Measurements from ENCODE around the gene HNMT.
"Not testable (repeated sequence)": the region's sequence is repeated elsewhere in the genome, so short reads cannot be mapped to it uniquely, and the experiment has no call there.

HNMT gene

DNA sequence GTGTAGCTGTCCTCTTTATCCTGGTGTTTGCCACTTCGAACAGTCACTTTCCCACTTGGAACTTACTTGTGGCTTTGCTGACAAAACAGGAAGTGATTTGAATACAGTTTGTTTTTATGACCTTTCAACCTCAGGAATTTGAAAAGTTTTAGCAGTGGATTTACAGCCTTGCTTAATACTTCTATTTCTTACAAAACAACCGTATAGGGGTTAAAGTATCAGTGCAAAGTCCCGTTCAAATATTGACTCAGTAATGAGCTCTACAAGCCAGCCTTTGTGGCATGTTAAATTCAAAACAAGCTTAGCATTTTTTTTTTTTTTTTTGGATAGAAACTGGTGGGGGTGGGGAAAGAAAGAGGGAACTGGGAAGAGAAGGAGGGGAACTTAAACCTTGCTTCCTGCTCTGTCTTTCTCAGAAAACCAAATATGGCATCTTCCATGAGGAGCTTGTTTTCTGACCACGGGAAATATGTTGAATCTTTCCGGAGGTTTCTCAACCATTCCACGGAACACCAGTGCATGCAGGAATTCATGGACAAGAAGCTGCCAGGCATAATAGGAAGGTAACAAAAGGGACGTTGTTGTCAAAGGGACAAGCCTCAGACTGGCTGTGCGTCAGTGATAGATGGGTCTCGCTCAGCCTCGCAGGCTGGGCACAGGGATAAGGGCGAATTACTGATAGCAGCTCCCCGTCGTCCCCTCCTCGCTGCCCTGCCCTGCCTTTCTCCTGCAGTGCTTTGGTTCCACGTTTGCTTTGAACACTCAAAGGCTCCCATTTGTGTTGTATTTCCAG, at the start of gene HNMT:
HNMT (plus strand) TSS at position 408 of the 793 bp plus-strand sequence; CDS start at position 427, 19 bp downstream.
- DNase-seq (ENCODE audit: low read depth in 3 of 3, low spot score in 1 of 3): no peak

DNA sequence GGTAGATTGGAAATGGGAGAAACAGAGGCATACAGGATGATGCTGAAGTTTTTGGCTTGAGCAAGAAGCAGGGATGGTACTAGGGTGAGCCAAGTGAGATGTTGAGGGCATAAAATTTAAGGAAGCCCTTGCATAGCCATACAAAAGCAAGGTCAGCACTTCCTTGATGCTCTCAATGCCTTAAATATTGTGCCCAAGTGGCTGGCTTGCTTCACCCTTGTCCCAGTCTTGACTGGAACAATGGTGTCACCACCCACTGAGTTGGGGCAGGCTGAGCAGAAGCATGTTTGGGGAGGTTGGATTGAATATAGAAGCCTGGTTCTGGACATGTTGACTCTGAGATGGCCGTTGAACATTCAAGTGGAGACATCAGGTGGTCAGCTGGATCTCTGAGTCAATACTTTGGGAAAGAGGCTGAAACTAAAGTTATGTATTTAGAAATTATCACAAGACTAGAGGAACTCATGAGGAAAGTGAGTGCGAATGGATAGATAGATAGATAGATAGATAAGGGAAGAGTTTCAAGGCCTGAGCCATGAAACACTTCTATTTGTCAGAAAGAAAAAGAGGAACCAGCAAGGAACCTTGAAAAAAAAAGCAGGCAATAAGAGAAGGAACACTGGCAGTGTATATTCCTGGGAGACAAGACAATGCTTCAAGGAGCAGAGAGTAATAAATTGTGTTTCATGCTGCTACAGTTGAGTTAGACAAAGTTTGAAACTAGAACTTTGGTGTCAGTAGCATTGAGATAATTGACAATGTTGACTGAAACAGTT, 43.0 kb upstream of the HNMT start:
- no peak for DNase-seq (ENCODE audit: low read depth in 3 of 3, low spot score in 1 of 3)

DNA sequence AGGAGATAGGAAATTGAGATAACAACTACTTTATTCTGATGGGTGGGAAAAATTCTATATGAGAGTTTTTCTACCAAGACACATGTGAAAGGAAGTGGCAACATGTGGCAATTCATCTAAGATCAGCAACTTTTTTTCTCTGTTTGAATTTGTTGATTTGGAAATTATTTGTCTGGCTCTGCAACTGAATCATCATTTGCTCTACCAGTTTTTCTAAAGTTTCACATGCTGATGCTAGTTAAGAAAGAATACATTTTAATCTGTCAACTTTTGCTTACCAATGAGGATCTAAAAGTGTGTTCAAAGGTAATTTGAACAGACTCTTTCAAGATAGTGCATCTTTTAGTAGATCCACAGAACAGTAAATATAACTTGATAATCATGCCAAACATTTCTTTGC, 42.1 kb upstream of the HNMT start:
- DNase-seq (ENCODE audit: low read depth in 3 of 3, low spot score in 1 of 3): not testable (repeated sequence)

DNA sequence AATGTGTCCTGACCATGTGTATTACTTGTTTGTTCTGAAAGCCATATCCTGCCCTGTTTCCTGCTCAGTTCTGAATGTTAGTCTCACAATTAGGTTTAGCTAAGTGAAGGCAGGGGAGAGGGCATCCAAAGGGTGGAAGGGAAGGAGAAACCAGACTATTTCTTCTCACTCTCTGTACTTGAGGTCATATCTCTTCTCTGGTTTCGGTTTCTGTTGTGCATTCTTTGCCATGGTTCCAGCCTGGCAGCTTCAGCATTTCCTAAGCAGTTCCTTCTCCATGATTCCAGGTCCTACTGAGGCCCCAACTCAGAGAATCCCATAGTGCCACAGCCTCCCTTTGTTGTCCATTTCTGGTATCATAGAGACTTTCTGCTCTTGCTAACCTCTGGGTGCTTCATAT, 40.3 kb upstream of the HNMT start:
- no peak for DNase-seq (ENCODE audit: low read depth in 3 of 3, low spot score in 1 of 3)

DNA sequence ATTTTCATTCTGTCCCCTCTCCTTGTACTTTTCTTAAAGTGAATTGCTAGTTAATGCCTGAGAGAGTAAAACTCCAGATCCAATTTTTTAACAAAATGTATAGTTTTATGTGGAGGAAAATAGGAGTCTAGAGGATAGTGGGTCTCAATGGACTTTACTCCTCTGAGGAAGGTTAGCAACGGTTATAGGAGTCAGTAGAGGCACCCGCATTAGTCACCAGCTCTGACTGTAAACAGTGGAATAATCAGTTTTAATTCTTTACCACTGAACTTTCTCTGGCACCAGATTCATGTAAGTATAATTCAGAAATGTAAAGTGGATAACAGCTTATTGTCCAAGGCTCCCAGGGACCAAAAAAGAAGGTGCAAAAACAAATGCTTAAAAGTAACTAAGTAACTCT, 38.7 kb upstream of the HNMT start:
- no peak for DNase-seq (ENCODE audit: low read depth in 3 of 3, low spot score in 1 of 3)

DNA sequence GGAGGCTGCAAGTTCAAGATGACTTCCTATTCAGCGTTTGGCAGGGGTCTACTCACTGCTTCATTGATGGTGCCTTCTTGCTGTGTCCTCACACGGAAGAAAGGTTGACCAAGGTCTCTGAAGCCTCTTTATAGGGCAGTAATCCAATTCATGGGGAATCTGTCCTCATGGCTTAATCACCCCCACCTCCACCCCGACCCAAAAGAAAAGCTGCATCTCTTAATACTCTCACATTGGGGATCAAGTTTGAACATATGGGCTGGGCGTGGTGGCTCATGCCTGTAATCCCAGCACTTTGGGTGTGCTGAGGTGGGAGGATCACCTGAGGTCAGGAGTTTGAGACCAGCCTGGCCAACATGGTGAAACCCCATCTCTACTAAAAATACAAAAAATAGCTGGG, 36.4 kb upstream of the HNMT start:
- no peak for DNase-seq (ENCODE audit: low read depth in 3 of 3, low spot score in 1 of 3)

DNA sequence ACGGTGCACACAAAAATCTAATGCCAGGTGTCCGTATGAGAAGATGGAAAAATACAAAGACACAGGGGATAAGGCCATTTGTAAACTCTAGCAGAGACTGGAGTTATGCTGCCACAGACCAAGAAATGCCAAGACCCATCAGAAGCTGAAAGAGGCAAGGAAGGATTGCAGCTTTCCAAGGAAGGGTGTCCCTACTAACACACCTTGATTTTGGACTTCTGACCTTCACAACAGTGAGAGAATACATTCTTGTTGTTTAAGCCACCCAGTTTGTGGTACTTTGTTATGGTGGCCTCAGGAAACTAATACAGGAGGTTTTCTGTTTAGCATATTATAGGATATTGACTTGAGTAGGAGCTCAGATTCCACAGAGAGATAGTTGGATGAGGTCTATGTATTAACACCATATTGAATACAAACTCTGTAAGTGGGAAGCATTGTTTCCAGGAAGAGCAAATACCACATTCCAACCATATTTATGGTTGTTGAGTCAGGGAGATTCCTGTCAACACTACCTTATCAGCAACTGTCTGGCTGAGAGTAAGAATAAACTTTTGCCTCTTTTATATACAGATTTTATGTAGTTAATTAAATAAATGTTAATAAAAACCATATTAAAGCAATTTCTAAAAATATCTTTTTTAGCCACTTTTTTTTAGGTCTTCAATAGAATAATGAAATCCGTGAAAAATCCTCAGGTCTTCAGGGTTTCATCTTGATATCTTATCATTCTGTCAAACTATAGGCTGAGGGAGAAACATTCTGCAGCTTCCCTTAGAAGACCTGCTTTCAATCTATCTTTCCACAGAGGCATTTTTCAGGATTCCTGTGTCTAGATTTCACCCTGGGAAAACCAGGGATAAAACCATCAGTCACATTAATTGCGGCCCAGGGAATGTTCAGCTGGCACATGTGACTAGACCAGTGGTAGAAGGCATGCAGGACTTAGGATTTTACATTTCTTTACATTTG, 35.4 kb upstream of the HNMT start:
- no peak for DNase-seq (ENCODE audit: low read depth in 3 of 3, low spot score in 1 of 3)

DNA sequence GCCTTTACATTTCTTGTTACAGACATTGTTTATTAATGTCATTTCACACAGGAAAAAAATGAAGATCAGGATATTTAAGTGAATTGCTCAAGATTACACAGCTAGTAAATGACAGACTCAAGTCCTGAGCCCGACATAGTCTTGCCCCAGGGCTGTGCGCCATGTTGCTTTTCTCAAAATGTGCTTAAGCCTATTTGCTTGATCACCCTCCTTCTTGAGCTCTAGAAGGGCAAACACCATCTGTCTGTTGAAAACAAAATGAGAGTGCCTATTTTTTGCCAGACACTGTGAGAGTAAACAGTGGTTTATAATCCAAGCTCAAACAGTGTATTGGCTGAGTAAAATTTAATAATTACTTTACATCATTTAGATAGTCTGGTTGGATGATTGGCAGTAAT, 34.8 kb upstream of the HNMT start:
- no peak for DNase-seq (ENCODE audit: low read depth in 3 of 3, low spot score in 1 of 3)

DNA sequence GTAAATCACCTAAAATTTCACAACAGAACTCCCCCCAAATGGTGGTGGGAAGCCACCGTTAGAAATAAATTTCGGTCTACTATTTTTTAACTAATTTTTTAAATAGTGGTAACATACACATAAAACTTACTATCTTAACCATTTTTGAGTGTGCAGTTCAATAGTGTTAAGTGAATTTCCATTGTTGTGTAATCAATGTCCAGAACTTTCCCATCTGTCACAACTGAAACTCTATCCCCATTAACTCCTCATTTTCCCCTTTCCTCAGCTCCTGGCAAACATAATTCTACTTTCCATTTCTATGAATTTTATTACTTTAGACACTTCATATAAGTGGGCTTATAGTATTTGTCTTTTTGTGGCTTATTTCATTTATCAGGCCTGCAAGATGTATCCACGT, 34.1 kb upstream of the HNMT start:
- DNase-seq (ENCODE audit: low read depth in 3 of 3, low spot score in 1 of 3): no peak

DNA sequence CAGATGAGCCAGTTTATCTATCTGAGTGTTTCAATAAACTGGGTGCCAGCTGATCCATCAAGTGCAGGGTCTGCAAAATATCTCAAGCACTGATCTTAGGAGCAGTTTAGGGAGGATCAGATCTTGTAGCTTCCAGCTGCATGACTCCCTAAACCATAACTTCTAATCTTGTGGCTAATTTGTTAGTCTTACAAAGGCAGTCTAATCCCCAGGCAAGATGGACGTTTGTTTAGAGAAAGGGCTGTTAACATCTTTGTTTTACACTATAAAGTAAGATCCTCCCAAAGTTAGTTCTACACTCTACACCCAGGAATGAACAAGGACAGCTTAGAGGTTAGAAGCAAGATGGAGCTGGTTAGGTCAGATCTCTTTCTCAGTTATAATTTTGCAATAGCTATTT, 28.7 kb upstream of the HNMT start:
- no peak for DNase-seq (ENCODE audit: low read depth in 3 of 3, low spot score in 1 of 3)

DNA sequence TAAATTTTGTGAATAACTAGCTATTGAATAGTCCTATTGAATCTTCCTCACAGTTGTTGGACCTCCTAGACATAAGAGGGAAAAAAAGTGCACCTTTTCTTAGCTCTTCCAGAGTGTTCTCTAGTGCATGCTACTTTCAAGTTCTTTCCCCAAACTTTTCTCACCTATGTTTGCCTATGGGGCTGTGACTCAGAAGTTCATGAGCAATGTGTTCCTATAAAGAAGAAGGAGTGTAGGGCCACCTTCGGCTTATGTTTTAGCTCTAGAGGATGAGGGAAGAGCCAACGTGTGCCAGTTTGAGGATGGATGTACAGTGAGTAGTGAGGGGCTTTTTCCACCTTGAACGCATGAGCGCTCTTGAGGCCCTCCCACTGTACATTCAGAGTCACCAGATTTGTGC, 27.0 kb upstream of the HNMT start:
- DNase-seq (ENCODE audit: low read depth in 3 of 3, low spot score in 1 of 3): no peak

DNA sequence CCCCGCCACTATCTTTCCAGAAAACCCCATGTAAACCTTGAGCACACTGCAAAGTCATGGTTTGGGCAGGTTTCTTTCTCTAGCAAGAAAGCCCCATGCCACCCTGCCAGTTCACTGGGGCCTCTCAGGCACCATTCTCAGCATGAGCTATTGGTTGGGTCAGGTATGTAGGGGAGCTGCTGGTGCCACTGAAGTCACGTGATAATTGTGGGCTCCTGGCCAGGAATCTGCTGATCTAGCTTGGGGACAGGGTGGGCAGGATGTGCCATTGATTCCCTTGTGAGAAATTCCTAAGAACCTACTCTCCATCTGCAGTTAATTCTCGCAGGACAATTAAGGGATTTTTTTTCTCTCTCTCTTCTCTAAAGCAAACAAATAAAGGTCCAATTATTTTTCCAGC, 26.5 kb upstream of the HNMT start:
- no peak for DNase-seq (ENCODE audit: low read depth in 3 of 3, low spot score in 1 of 3)

DNA sequence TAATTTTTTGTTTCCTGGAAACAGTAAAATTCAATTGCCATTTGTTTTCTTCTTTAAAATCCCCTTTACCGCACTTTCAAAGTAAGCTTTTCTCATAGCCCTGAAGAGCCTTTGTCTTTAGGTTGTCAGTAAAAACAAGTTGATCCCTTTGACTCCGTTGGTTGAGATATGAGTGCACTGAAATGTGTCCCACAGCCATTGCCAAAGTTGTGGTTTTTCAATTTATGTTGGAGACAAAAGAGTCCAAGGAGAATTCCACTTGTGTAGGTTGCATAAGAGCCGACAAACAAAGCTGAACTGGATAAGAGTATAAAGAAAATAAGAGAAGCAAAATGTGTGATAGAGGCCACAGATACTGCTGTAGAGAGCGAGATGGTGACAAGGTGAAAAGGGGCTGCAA, 26.1 kb upstream of the HNMT start:
- no peak for DNase-seq (ENCODE audit: low read depth in 3 of 3, low spot score in 1 of 3)

DNA sequence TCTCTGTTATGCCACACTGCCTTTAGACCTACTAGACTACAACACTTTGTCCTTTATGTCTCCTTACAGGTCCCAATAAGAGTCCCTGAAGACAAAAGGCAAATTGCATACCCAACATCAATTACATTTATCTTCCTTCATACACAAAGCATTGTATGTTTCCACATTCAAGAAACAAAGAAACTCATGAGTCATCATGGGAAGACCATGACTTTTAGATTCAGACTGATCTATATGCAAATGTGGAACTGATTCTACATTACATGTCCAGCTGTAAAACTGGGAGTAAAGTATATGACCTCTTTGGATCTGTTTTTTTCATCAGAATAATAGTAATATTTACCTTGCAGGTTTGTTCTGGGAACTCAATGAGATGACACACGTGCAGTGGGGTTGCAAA, 25.2 kb upstream of the HNMT start:
- DNase-seq (ENCODE audit: low read depth in 3 of 3, low spot score in 1 of 3): no peak

DNA sequence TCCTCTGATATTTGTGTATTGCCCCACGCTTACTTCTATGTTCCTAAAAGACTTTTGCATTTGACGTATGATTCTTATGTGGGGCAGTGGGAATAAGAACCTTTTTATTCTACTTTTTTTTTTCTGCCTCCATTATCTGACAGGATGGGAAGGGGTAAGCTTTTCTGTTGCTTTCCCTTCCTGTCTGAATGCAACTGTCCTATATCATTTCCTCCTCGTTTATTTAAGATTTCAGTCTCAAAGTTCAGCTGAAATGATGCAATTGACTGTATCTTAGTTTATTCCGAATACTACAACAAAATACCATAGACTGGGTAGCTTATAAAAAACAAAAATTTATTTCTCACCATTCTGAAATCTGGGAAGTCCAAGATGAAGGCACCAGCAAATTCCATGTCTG, 24.1 kb upstream of the HNMT start:
- DNase-seq (ENCODE audit: low read depth in 3 of 3, low spot score in 1 of 3): no peak

DNA sequence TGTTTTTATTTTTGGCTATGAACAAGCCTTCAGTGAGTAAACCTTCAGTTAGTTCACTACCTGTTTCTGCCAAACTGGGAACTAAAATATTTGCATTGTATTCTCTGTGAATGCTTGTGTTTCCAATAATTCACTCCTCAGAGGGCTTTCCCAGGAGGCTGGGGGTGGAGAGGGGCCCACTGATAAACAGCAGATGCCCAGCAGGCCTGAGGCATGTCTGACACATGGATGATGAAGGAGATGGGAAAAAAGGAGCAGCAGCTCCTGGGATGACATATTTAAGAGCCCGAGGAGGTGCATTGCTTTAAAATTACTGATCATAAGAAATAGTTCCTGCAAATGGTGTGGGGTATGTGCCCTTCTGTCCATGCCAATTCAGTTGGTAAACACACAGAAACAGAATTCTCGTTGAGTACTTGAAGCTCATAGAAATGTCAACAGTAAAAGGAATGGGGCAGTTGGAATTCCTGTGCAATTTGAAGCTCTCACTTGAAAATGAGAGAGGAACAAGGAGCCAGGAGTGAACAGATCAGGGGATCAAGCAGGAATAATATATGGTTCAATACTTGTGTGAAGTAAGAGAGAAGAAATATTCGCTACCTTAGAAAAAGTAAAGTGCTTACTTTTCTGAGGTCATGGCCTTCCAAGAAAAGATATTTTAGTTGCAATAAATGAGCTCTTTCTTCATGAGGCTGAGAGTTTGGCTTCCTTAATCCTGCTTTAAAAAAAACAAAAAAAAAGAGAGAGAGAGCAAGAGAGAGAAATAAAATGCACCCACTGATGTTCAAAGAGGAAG, 22.0 kb upstream of the HNMT start:
- DNase-seq (ENCODE audit: low read depth in 3 of 3, low spot score in 1 of 3): no peak

DNA sequence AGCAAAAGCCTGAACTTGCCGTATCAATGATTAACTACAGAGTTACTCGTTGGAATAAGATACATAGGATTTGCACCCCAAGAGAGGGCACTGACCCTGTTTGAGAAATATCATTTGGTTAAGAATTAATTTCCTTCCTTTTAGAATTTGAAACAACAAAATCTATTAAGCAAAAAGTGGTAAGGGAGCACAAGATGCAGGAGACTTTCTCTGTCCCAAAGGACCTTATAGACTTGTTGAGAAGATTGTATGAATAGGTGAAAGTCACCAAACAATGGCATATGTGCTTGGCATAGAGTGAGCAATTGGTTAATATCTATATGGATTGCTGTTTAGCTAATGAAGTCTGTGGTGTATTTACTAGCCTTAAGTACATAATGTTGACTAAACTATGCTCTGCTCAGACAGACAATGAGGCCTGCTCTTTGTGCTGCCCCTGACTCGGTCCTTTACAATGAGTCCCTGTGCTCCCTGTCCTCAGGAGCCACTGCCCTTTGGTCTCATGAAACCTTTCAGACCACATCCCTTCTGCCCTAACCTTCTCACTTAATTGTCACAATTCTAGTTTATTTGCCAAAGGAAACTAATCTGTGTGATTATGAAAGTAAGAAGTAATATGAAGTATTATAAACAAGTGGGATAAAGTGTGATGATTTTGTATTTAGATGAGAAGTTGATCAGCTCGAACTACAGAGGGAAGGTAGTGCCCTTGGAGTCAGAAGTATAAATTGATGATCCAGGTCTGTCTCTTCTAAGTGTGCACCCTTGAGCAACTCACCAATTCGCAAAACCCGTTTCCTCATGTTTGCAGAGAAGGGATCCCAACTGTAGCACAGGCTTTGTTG, 21.2 kb upstream of the HNMT start:
- DNase-seq (ENCODE audit: low read depth in 3 of 3, low spot score in 1 of 3): no peak

DNA sequence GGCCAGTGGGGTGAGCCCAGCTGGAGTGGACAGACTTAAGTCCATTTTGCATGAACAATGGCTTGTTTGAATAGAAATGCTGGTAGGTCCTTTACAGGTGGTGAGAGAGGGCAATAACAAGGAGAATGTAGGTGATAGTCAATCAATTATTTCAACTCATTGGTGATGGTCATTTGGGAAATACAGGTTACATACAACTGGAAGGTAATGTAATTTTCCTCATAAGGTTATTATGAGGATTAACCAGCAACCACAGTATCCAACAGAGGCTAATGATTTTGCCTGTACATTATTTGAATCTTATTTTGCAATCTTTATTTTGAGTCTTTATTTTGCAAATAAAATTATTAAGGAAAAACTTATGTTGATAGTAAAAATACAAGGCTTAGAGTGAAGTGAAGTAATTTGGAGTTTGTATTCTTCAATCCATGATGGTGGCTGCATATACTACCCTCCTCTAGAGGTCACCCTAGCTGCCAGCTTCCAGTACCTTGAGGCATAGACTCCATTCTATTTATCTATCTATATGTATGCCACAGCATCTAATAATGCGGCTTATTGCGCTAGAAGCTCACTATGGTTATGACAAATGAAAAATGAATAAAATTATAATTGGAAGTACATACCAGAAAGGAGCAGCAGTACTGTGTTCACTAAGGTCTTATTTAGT, 20.5 kb upstream of the HNMT start:
- DNase-seq (ENCODE audit: low read depth in 3 of 3, low spot score in 1 of 3): no peak

DNA sequence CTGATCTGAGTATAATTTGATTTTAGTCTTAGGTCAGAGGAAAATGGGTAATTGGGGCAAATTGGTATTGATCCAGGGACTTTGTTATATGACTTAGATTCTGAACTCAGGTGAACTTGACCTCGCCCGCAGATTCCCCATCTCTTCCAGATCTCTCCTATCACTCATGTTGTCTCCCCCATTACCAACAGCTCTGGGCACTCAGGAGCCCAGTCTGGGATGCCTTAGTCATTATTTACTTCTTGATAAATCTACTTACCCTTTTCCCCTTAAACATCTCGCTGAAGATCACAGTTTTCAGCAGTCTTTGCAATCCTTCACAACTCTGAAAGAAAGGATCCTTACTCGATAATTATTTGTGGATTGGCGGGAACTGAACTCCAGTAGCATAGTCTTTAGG, 19.6 kb upstream of the HNMT start:
- no peak for DNase-seq (ENCODE audit: low read depth in 3 of 3, low spot score in 1 of 3)

Measured in stimulated activated CD4-positive, alpha-beta T cell treated with anti-CD3 and anti-CD28 coated beads, TNF-alpha, amount 100 ng/mL, for 1 hour (primary cell).